Aortic smooth muscle cell (primary cell): Measurements from ENCODE around the gene TSPAN15. TPM values are rescaled to one million over a fixed set of nuclear protein-coding genes. Genes with fewer than 3 reads are reported as not detected.

Experiments used
- total RNA-seq: library from RNA; depleted of rRNA; stranded (reverse); fragments of >200 nt; gene quantifications from 2 replicates; pipeline ENCODE4 v1.2.3, GENCODE V29; 2014

Gene TSPAN15
- 1.6 and 4.2 TPM in 2 replicates for total RNA-seq

DNA sequence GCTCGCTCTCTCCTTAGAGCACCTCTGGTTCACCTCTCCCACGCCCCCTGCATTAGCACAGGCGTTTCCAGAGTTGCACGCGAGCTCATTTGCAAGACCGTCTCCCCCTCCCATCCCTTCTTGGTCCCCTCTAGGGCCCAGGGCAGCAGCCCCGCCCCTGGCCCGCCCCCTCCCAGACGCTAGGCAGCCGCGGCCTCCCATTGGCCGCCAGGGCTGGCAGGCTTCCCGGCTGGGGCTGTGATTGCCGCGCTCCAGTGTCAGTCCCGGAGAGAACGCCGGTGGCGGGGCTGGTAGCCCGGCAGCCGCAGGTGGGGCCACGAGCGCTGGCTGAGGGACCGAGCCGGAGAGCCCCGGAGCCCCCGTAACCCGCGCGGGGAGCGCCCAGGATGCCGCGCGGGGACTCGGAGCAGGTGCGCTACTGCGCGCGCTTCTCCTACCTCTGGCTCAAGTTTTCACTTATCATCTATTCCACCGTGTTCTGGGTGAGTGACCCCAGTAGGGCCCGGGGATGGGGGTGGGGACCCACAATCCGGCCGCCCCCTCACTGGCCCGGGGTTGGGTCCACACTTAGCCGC is at the start of gene TSPAN15:
TSS of gene TSPAN15 (plus strand) at position 257 of the 575 bp plus-strand sequence. CDS start at position 387, 130 bp downstream.

GRCh38 chr10:69416695-69417094 is 34.6 kb upstream of the TSPAN15 start, which contains the start of gene TACR2:
Gene TACR2 (minus strand): TSS chr10:69416918. CDS start chr10:69416323, 595 bp downstream.

Other genes with a start within 250 kb of the TSPAN15 start
- 1.4 and 1.7 TPM in 2 replicates for gene HKDC1, start 231.1 kb upstream of the TSPAN15 start, total RNA-seq
- gene HK1, start 173.0 kb upstream of the TSPAN15 start, total RNA-seq: 241 and 301 TPM in 2 replicates
- gene TACR2, start 34.5 kb upstream of the TSPAN15 start, total RNA-seq: 0.19 and 0.40 TPM in 2 replicates
- gene NEUROG3, start 122.0 kb downstream of the TSPAN15 start, total RNA-seq: not detected in 2 replicates
- gene FAM241B, start 178.8 kb downstream of the TSPAN15 start, total RNA-seq: 0.13 and 0.19 TPM in 2 replicates